DOHH2 (cell line): Measurements from ENCODE around the gene SYNPO2.

ENCODE experiments used
- H3F3A ChIP-seq: fragments of 200-600 bp; sonication (generic), shearing (Covaris generic); 2 replicates; pipeline ENCODE4 v1.6.0; 2016; ENCODE audit warnings: antibody characterized with exemption, mild to moderate bottlenecking; ENCODE audit not compliant: control insufficient read depth, insufficient read depth
- H3K27ac ChIP-seq: fragments of 200-600 bp; sonication (generic); 2 replicates; pipeline ENCODE4 v1.5.1; 2014; ENCODE audit warnings: low read depth, mild to moderate bottlenecking, low read length, moderate library complexity
- H3K27me3 ChIP-seq: fragments of 200-600 bp; sonication (generic); 2 replicates; pipeline ENCODE4 v1.6.1; 2014; ENCODE audit warnings: mild to moderate bottlenecking, low read length, mixed read lengths; ENCODE audit not compliant: control insufficient read depth
- H3K36me3 ChIP-seq: fragments of 200-600 bp; sonication (generic); 2 replicates; pipeline ENCODE4 v1.6.1; 2014; ENCODE audit warnings: mild to moderate bottlenecking, low read length, moderate library complexity, mixed read lengths; ENCODE audit not compliant: control insufficient read depth
- H3K4me1 ChIP-seq: fragments of 200-600 bp; sonication (generic); 2 replicates; pipeline ENCODE4 v1.6.1; 2014; ENCODE audit warnings: mild to moderate bottlenecking, low read length, mixed read lengths; ENCODE audit not compliant: control insufficient read depth
- H3K4me2 ChIP-seq: fragments of 200-600 bp; sonication (generic); 2 replicates; pipeline ENCODE4 v1.6.0; 2014; ENCODE audit warnings: mild to moderate bottlenecking, low read length, moderate library complexity
- H3K4me3 ChIP-seq: fragments of 200-600 bp; sonication (generic); 2 replicates; pipeline ENCODE4 v1.5.1; 2014; ENCODE audit warnings: mild to moderate bottlenecking, low read length, mixed read lengths
- H3K79me2 ChIP-seq: fragments of 200-600 bp; sonication (generic); 2 replicates; pipeline ENCODE4 v1.6.1; 2014; ENCODE audit warnings: mild to moderate bottlenecking, low read length, mixed read lengths; ENCODE audit not compliant: control insufficient read depth
- H3K9me2 ChIP-seq: fragments of 200-600 bp; sonication (generic); replicated peaks from 2 replicates; pipeline ENCODE4 v1.6.1; 2014; ENCODE audit warnings: mild to moderate bottlenecking, low read length, mixed read lengths; ENCODE audit not compliant: control insufficient read depth
- H3K9me3 ChIP-seq: fragments of 200-600 bp; sonication (generic); 2 replicates; pipeline ENCODE4 v1.6.1; 2014; ENCODE audit warnings: antibody characterized with exemption, low read length, mixed read lengths; ENCODE audit not compliant: control insufficient read depth, insufficient read depth
- H4K20me1 ChIP-seq: fragments of 200-600 bp; sonication (generic); 2 replicates; pipeline ENCODE4 v1.6.0; 2014; ENCODE audit warnings: low read depth, mild to moderate bottlenecking, antibody characterized with exemption, low read length, moderate library complexity; ENCODE audit not compliant: control insufficient read depth, insufficient read depth
- EZH2phosphoT487 ChIP-seq: fragments of 200-600 bp; sonication (generic); IDR thresholded peaks from 2 replicates; pipeline ENCODE4 v1.6.1; 2017; ENCODE audit warnings: borderline replicate concordance, mild to moderate bottlenecking, antibody characterized with exemption, low read length, moderate library complexity, mixed read lengths
- TF ChIP-seq, protein P1 (sequence below): fragments of 200-600 bp; sonication (generic); IDR thresholded peaks from one replicate; pipeline ENCODE4 v1.5.1; 2014; ENCODE audit warnings: antibody characterized with exemption, mild to moderate bottlenecking, low read depth, low read length; ENCODE audit not compliant: poor library complexity, severe bottlenecking

Gene SYNPO2

DNA sequence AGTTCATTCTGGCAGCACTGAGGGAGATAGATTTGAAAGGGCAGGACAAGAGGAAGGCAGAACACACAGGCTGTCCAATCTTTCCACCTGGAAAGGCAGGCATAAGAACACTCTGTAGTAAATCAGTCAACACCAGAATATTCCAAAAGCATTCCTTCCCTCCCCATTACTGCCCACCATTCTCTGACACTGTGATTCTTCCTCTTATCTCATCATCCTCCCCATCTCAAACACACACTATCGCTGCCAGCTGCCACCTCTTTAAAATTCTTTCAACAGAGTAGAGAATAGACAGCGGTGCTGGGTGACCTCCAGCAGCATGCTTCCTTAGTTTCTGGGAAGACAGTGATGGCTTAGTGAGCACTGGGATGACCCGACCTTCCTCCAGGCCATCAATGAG, 193.3 kb downstream of the SYNPO2 start:
- Histone ChIP-seq H4K20me1 (no peaks in the 10 kb centered on the region), H3K79me2 (no peaks in the 10 kb centered on the region), H3K4me2 (peak overlapping the region; percentile 75), H3K4me1 (peaks cover 72% of the 10 kb centered on the region), H3K9me3 (peaks cover 3% of the 10 kb centered on the region; the same call in 1 of the 2 replicates), H3K27me3 (no peaks in the 10 kb centered on the region), H3K4me3 (peak overlapping the region; percentile 3; the same call in 1 of the 2 replicates), H3K9me2 (no peaks in the 10 kb centered on the region), H3K36me3 (peaks cover 23% of the 10 kb centered on the region), H3K27ac (peak overlapping the region; percentile 96), H3F3A (peaks cover 40% of the 10 kb centered on the region)
- TF ChIP-seq, protein P1, sequence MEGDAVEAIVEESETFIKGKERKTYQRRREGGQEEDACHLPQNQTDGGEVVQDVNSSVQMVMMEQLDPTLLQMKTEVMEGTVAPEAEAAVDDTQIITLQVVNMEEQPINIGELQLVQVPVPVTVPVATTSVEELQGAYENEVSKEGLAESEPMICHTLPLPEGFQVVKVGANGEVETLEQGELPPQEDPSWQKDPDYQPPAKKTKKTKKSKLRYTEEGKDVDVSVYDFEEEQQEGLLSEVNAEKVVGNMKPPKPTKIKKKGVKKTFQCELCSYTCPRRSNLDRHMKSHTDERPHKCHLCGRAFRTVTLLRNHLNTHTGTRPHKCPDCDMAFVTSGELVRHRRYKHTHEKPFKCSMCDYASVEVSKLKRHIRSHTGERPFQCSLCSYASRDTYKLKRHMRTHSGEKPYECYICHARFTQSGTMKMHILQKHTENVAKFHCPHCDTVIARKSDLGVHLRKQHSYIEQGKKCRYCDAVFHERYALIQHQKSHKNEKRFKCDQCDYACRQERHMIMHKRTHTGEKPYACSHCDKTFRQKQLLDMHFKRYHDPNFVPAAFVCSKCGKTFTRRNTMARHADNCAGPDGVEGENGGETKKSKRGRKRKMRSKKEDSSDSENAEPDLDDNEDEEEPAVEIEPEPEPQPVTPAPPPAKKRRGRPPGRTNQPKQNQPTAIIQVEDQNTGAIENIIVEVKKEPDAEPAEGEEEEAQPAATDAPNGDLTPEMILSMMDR, result no peak
- TF ChIP-seq EZH2phosphoT487, result no peak

- H3K9me2 ChIP-seq, result no peaks in the 10 kb centered on the region
- peaks cover 40% of the 10 kb centered on the region for H3F3A ChIP-seq
- H3K4me3 ChIP-seq, result peak overlapping the region; percentile 43
- H3K27ac ChIP-seq, result peak overlapping the region; percentile 96
- TF ChIP-seq, protein P1, result no peak
- no peak for TF ChIP-seq EZH2phosphoT487
- H3K79me2 ChIP-seq, result no peaks in the 10 kb centered on the region
- no peaks in the 10 kb centered on the region for H3K27me3 ChIP-seq
- peak overlapping the region; percentile 75 for H3K4me2 ChIP-seq
- peaks cover 3% of the 10 kb centered on the region; the same call in 1 of the 2 replicates for H3K9me3 ChIP-seq
- H3K36me3 ChIP-seq, result peaks cover 26% of the 10 kb centered on the region
- no peaks in the 10 kb centered on the region for H4K20me1 ChIP-seq
- peaks cover 79% of the 10 kb centered on the region for H3K4me1 ChIP-seq
Measured at GRCh38 chr4:119082661-119083060, 194.0 kb downstream of the SYNPO2 start.

DNA sequence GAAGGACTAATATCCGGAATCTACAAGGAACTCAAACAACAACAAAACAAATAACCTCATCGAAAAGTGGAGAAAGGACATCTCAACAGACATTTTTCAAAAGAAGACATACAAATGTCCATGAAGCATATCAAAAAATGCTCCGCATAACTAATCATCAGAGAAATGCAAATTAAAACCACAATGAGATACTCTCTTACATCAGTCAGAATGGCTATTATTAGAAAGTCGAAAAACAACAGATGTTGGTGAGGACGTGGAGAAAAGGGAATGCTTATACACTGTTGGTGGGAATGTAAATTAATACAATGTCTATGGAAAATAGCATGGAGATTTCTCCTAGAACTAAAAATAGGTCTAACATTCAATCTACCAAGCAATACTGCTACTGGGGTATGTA, 195.9 kb downstream of the SYNPO2 start:
- H3K4me2 ChIP-seq, result peak overlapping the region; percentile 75
- H3K79me2 ChIP-seq, result no peaks in the 10 kb centered on the region
- H3K36me3 ChIP-seq, result peaks cover 27% of the 10 kb centered on the region
- no peaks in the 10 kb centered on the region for H3K9me2 ChIP-seq
- TF ChIP-seq, protein P1, result no peak
- no peak for TF ChIP-seq EZH2phosphoT487
- H3K27ac ChIP-seq, result peak overlapping the region; percentile 96
- no peaks in the 10 kb centered on the region for H3K27me3 ChIP-seq
- peaks cover 40% of the 10 kb centered on the region for H3F3A ChIP-seq
- H3K4me3 ChIP-seq, result peak overlapping the region; percentile 43
- H3K4me1 ChIP-seq, result peaks cover 88% of the 10 kb centered on the region
- H3K9me3 ChIP-seq, result peaks cover 3% of the 10 kb centered on the region; the same call in 1 of the 2 replicates
- H4K20me1 ChIP-seq, result no peaks in the 10 kb centered on the region
